ENCODE results near the gene DPP6.

Gene DPP6

DNA sequence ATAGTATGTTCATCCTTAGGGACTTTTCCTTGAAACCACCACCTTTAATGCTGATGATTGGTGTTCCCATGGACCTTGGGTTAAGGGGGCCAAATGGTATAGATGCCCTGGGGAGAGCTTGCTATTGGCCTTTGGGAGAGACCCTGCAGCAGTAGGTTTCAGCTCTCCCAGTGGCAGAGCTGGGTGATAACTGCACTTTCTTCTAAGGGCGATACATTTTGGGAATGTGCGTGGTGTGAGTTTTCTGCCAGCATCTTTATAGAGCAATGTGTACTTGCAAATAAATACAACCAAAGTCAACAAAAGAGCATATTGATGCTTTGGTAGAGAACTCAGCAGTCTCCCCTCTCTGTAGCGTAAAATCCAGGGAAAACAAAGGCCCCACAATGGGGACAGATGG lies 546.7 kb downstream of the DPP6 start:
- DNase-seq = no peak

DNA sequence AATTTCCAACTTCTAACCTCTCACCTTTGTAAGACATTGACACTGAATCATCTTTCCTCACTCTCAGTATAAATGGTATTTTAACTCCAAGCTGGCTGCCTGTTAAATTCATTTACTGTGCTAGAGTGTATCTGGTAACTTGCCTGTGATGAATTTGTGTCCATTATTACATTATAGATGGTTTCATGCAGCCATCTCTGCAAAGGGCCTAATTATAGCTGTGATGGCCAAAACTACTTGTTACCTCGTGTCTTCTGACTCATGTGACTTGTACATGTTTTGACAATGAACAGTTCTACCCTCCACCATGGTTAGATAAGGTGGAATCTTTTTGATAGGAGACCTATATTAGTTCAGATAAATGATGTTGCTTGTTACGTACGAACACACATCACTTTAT lies 558.7 kb downstream of the DPP6 start:
- no peak for DNase-seq

DNA sequence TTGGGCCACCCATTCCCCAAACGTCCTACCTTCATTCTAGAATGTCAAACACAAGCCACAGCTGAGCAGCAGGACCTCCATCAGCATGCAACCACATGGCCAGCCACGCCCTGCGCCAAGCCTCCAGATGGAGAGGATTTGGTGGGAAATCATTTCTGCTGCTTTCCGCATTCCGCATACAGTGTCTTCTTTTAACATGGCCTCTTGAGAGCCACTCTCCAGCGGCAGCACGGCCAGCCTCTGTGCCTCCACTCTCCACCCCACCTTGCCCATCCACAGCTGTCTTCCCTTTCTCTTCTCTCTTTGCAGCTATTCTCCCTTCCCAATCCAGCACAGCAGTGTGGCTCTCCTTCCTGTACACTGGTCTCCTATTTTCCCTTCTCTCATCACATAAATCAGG lies 561.6 kb downstream of the DPP6 start:
- no peak for DNase-seq

DNA sequence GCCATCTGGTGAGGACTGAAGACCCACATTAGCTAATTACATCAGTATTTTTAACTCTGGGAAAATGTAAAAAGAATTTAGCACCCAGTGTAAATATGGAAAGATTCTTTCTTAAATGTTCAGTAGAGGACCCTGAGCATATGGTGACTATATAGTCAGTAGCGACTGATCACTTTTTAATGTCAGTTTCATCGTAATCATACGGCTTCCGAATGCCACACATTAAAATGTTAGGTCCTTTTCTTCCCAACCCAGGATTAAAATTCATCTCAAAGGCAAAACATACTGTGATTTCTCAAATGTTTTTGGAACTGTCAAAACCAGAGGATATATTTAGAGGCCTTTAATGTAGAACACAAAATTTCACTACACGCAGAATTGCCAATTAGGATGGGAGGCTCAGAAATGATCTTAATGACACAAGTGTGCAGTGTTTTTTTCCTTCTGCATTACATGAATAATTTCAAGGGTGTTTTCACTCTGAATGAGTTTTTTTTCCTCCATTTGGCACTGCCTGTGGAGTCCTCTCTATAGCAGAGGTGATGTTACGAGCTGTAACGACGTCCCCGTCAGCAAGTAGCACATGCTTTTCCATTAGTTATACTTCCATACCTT lies 568.0 kb downstream of the DPP6 start:
- DNase-seq = no peak

DNA sequence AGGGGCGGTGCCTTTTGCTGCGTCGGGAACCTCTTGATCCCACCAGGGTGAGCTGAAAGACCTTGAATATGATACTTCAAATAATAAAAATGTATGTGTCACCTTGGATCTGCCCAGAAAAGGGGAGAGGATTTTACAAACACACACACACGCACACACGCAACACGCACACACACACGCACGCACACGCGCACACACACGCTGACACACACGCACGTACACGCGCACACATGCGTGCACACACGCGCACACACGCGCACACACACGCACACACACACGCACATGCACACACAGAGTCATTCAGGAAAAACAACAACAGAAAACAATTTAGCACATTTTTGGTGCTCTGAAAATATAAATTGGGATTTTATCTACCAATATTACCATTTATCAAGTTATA lies 571.2 kb downstream of the DPP6 start:
- DNase-seq = no peak

DNA sequence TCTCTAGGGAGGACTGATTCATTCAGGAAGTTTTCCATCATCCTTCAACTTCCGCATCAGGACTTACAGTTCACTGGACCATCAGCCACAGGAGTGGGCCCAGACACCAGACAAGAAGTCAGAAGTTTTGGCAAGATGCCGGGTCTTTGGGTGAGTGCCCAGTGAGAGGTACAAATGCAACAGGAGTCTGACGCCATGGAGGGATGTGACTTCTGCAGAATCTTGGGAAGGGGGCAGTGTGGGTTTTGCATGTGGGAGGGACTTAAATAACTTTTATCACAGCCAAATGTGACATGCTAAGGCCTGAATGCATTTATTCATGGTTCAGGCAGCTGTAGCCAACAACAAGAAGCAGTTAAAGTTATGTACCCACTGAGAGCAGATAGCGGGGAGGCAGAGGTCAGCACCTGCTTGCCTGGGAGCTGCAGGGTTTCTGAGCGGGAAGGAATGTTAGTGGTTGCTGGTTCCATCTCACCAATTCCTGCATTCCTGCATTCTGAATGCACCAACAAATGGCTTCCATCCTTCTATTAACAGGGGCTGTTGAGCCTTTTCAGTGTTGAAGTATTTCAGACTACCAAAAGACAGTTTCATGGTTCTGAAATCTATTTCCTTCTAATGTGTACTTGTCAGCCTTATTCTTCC lies 575.6 kb downstream of the DPP6 start:
- DNase-seq = no peak

DNA sequence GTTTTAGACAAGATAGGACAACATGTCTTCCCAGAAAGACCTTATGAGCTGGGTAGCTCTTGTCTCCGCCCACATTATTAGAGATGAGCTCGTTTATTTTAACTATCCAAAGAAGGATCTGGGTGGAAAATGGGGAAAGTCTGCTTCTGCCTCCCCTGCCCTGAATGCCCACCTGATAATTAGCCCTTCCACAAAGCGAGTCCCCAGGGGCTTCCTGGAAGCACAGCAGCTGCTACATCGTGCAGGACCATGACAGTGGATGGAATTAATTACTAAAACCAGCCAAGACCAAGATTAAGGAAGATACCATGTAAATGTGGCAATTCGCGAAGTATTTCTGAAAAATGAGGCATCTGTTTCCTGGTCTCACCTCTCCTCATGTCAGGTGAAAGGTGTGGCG lies 576.4 kb downstream of the DPP6 start:
- DNase-seq = no peak

DNA sequence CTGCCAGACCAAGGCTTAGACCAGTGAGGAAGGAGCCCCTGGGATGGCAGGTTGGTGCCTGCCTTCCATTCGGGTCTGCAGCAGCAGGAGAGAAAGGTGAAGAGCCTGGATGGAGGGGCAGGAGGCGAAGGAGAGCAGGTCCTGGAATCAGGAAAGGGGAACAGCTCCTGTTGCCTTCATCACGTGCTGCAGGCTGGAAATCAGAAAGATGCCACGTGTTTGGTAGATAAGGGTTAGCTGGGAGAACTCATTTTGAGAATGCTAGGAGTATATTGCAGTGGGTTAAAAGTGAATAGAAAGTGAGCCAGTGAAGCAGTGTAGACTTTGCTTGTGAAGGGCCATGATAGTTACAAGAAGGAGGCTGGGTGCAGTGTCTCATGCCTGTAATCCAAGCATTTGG lies 579.0 kb downstream of the DPP6 start:
- DNase-seq = no peak

DNA sequence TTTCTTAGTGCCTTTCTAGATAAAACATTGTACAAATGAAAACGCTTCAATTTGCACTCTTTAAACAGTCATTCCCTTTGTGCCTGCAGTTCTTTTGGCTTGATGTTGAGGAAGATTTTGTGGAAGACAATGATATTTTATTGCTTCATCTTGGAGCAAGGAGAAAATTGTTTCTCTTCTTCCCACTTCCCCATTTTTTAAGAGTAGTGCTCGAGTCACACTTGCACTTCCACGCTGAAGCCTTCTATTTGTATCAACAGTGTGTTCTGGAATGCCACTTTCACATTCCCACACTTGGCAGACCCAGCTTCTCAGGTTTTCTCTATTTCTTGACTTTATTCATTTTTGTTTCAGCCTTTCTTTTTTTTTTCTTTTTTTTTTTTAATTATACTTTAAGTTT lies 581.4 kb downstream of the DPP6 start:
- no peak for DNase-seq

DNA sequence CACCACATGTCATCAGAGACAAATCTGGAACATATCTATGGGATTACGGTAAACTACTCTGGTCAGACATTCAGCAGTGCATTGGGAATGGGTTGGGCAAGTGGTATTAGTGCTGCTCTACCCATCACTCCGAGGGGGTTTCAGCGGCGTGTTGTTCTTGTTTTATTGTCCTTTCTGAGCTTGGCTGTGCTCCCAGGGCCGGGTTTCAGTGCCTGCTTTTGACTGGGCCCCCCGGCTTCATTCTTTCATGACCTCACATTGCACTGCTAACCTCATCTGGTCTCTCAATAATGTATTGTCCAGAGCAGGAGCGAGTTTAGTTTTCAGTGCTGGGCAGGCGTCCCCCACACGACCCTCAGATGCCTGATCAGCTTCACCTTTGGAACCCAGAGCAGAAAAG lies 586.1 kb downstream of the DPP6 start:
- DNase-seq = no peak

DNA sequence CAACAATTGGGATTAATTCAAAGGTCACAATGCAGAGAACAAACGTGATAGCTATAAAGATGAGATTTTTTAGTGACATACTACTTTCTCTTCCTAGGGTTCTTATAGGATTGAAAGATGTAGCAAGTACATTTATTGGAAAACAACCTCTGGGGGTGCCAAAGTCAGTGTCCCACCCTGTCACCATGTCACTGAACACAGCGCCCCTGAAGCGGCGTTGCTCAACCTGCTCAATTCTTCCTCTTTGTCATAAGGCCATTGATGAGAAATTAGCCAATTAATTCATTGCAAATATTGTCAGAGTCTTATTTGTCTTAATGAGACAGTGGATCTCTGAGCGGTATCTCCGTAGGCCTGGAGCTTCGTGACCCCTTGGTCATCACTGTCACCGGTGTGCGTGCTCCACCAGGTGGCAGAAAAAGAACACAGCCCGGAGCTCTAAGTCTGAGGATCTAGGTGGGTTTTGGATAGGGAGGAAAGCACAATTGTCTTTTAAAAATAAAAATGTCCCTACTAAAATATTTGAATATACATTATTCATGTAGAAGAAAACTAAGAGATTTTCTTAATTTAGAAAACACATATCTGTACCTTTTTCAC lies 588.2 kb downstream of the DPP6 start:
- DNase-seq = no peak

DNA sequence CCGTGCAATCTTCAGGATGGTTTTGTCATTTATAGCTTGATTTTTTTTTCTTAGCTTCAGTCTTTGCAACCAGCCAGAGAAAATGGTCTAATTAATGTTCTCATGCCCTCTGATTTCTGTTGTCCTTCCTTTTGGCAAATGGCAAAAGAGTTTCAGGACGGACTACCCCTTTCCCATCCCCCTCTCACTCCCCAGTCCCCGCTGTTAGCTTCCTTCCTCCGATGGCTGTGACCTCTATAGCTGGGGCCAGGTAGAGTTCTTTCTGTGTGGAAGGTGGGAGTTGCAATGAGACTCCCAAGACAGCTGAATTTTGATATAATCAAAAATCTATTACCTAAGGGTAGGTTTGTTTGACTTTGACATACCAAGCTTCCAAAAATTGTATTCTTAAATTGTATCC lies 588.7 kb downstream of the DPP6 start:
- DNase-seq = no peak

DNA sequence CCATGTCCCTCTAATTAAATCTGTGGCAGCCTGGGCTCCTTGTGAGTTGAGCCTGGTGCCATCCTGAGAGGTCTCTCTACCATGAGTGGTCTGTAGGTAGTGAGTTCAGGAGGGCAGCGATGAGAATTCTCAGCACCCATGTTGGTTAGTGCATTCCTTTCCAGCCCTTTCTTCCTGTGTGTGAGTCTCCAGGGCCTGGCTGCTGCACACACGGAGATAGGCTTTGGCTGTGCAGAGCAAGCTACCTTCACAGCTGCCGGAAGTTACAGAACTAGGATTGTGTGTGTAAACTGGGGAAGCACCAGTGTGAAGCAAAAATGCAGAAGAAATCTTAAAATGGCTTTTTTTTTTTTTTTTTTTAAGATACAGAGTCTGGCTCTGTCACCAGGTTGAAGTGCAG lies 592.2 kb downstream of the DPP6 start:
- DNase-seq = no peak

DNA sequence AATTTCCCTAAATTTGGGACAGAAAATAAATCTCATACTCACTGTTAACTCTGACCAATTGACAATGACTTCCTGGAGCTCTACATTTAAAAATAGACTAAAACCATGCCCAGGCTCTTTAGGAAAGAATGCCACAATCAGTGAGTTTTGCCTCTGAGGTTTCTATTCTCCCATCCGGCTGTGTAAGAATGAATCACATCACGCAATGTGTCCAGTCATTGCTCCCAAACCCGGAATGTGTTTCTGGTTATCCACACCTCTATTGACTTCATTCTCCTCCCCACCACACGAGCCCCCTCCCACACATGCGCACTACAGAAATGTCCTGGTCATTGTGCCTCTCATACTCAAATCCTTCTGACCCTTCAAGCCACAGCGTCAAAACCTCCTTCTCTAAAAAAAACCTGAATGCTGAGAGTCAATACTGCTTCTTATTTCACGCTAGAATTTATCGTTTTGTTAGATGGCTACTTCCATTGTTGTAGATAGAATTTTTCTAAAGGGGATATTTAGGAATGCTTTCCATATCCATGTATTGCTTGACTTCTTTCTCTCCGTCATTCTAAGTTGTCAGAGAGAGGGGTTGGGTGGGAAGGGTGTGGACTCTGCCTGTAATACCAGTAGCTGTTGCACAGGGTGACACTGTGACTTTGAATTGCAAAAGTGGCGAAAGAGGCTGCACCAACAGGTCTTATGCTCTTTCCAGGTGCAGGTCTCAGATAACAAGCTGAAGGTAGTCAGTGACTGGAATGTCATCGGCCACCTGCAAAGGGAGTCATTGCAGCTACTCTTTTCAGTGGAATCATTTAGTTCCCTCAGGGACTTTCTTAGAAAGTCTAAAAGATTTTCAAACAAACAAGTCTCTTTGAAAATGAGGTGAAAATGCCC lies 594.2 kb downstream of the DPP6 start:
- no peak for DNase-seq

DNA sequence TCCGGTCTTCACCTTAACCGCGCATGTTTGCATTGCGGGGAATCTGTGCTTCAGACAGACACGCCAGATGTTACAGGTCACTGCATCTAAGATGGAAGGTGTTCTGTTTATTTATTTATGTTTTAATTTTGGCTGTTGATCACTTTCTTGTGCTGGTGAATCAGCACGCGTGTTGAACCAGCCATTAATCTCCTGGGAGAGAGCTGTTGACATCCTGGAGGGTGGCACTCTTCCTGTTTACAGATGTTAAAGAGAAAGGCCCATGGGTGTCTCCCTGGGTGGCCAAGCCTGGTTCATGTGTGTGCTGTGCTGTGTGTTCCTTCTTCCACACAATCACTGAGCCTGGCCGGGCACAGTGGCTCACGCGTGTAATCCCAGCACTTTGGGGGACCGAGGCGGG lies 595.4 kb downstream of the DPP6 start:
- no peak for DNase-seq

DNA sequence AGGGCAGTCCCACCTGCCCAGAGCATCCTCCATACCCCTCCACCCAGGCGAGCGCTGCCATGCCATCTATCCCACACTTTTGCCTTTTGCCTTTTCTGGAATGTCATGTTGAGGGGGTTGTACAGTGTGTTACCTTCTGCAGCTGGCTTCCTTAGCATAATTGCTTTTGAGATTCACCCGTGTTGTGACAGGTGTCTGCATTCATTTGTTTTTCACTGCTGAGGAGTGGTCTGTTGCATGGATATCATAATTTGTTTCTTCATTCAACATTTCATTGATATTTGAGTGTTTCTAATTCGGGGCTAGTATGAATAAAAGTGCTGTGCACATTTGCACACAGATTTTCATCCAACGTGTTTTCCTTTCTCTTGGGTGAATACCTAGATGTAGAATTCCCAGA lies 596.8 kb downstream of the DPP6 start:
- DNase-seq = no peak

DNA sequence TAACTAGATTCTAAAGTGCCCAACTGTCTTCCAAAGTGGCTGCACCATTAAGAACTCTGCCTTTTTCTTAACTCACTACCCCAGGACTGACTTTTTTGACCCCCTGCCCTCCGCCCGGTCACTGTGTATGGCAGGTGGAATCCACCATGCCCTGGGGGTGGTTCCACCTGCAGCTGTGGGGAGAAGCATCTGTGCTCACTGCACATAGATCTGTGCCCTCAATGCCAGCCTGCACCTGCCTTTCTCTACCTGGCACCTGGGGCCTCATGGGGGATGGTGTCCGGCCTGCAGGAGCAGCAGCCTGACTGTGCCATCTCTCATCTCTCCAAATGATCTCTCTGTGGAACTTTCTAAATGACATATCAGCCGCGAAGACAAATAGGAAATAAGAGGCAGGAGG lies 597.2 kb downstream of the DPP6 start:
- DNase-seq = no peak

DNA sequence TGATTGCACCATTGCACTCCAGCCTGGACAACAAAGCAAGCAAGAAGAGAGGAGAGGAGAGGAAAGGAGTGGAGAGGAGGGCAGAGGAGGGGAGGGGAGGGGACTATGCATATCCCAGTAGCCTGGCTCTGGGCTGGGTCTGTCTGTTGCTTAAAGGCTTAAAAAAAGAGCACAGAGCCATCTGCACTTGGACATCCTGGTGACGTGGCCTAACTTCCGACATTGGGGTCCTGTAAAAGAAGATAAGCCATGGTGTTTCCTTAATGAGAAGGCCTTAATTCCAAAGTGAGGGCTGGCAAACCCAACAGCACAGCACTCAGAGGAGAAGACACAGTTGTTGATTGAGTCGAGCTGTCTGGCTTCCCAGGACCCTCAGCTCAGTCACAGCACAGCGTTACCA lies 598.1 kb downstream of the DPP6 start:
- no peak for DNase-seq

DNA sequence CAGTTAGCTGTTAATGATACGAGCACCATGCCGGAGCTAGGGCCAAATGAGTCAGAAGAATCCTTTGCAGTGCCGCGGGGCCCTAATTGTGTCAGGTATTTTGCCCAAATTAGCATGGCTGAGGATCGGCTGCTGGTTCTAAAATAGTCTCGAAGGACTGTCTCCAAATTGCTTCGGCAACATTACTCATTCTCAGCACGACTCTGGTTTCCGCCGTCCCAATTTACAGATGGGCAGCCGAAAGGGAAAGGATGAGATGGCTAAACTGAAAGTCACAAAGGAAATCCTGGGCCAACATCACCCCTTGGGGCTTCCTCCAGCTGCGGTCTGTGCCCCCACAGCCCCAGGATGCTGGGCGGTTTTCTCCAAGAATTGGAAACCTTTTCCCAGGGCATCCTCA lies 599.3 kb downstream of the DPP6 start:
- DNase-seq = no peak

DNA sequence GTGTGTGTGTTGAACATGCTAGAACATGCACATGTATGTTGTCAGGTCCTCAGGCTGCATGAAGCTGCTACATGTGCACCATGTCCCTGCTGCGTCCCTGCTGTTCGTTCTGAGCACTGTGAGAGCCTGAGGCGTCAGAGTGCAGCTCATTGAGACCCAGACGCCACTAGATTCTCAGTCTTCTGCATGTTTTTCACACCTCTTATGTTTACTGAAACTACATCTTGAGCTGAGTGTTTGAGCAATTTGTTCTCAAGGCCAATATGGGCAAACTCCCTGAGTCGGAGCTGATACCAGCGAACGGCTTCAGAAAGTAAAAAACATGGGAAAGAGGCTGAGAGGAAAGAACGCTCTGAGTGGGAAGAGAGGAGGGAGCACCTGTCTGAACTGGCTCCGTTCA lies 600.4 kb downstream of the DPP6 start:
- DNase-seq = no peak

DNA sequence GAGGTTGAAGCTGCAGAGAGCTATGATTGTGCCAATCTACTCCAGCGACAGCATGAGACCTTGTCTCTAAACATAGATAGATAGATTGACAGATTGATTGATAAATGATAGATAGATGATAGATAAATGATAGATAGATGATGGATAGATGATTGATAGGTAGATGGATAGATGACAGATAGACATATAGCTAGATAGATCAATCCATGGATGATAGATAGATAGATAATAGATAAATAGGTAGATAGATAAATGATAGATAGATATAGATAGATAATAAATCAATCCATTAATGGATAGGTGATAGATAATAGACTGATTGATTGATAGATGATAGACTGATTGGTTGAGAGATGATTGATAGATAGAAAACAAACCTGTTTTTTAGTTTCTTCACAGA lies 601.1 kb downstream of the DPP6 start:
- no peak for DNase-seq

DNA sequence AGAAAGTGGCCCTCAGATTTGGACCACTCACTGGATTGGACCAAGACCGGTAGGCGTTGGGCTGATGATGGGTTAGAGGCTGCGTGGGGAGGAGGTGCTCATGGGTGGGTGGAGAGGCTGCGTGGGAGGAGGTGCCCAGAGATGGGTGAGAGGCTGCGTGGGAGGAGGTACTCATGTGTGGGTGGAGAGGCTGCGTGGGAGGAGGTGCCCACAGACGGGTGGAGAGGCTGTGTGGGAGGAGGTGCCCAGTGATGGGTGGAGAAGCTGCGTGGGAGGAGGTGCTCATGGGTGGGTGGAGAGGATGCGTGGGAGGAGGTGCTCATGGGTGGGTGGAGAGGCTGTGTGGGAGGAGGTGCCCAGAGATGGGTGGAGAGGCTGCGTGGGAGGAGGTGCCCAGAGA lies 604.4 kb downstream of the DPP6 start:
- DNase-seq = no peak

DNA sequence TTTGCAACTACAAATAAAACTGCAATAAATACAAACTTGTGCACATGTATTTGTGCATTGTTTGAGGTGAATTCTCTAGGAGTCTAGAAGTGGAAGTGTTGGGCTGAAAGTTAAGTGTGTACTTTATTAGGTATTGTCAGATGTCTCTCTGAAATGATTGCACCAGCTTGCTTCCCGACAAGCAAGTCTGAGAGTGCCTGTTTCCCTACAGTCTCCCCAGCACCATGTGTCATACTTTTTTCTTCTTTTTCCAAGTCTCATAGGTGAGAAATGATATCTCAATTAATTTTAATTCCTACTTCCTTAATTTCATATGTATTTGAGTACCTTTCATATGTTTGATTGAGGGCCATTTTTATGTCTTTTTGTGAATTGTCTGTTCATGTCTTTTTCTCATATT lies 614.6 kb downstream of the DPP6 start:
- DNase-seq = no peak
